Nephron (organoid): ENCODE data around the gene KRTAP10-6.
"Not testable (repeated sequence)": the region's sequence is repeated elsewhere in the genome, so short reads cannot be mapped to it uniquely, and the experiment has no call there.

Experiments used
- H3K27ac Mint-ChIP-seq, 3 experiments: 2 replicates each; pipeline ENCODE4 v1.8.0; 2020; ENCODE audit warnings: mixed read lengths in 3 of 3, mild to moderate bottlenecking in 2 of 3, moderate library complexity in 1 of 3
- H3K27me3 Mint-ChIP-seq: 2 replicates; pipeline ENCODE4 v1.8.0; 2021; ENCODE audit warnings: low read depth, mild to moderate bottlenecking, moderate library complexity, mixed read lengths
- H3K36me3 Mint-ChIP-seq: 2 replicates; pipeline ENCODE4 v1.8.0; 2020; ENCODE audit warnings: low read depth, mixed read lengths
- H3K4me1 Mint-ChIP-seq: 2 replicates; pipeline ENCODE4 v1.8.0; 2020; ENCODE audit warnings: mixed read lengths
- H3K4me3 Mint-ChIP-seq, 3 experiments: 2 replicates each; pipeline ENCODE4 v1.8.0; 2020; ENCODE audit warnings: mild to moderate bottlenecking in 3 of 3, mixed read lengths in 3 of 3, moderate library complexity in 2 of 3
- H3K9me3 Mint-ChIP-seq: 2 replicates; pipeline ENCODE4 v1.8.0; 2020; ENCODE audit warnings: mixed read lengths
- CTCF ChIP-seq, 3 experiments: fragments of 200-600 bp; sonication (generic); IDR thresholded peaks; one replicate each; pipeline ENCODE4 v1.5.0; 2021; ENCODE audit warnings: antibody characterized with exemption in 3 of 3; ENCODE audit not compliant: unreplicated experiment in 3 of 3

KRTAP10-6 gene

GRCh38 chr21:44582055-44582454 is 10.2 kb downstream of the KRTAP10-6 start:
- peaks cover 45% of the 10 kb centered on the region for H3K9me3 Mint-ChIP-seq
- H3K27ac Mint-ChIP-seq = no peak overlapping the region

GRCh38 chr21:44581158-44581557 is 11.1 kb downstream of the KRTAP10-6 start:
- peaks cover 43% of the 10 kb centered on the region for H3K9me3 Mint-ChIP-seq

More at GRCh38 chr21:44582055-44582454, 10.2 kb downstream of the KRTAP10-6 start:
- H3K27me3 Mint-ChIP-seq = peaks cover 27% of the 10 kb centered on the region
- TF ChIP-seq CTCF (IDR thresholded peaks at IDR 0.05; ENCODE audit: unreplicated experiment in 3 of 3) = no peak
- no peak overlapping the region for H3K4me3 Mint-ChIP-seq
- no peaks in the 10 kb centered on the region for H3K4me1 Mint-ChIP-seq
- peaks cover 4% of the 10 kb centered on the region for H3K36me3 Mint-ChIP-seq

GRCh38 chr21:44580231-44580821 is 12.0 kb downstream of the KRTAP10-6 start, which contains the start of gene KRTAP10-5:
KRTAP10-5 (minus strand) TSS chr21:44580604; CDS start chr21:44580578, 26 bp downstream.
- H3K27ac Mint-ChIP-seq, H3K4me3 Mint-ChIP-seq, H3K4me1 Mint-ChIP-seq, H3K36me3 Mint-ChIP-seq: not testable (repeated sequence)
- Mint-ChIP-seq H3K27me3 (peaks cover 22% of the 10 kb centered on the region), H3K9me3 (peaks cover 49% of the 10 kb centered on the region)

More at GRCh38 chr21:44581158-44581557, 11.1 kb downstream of the KRTAP10-6 start:
- H3K4me1 Mint-ChIP-seq = no peaks in the 10 kb centered on the region
- no peak for TF ChIP-seq CTCF (IDR thresholded peaks at IDR 0.05; ENCODE audit: unreplicated experiment in 3 of 3)
- H3K27ac Mint-ChIP-seq = no peak overlapping the region
- no peak overlapping the region for H3K4me3 Mint-ChIP-seq
- peaks cover 4% of the 10 kb centered on the region for H3K36me3 Mint-ChIP-seq
- peaks cover 21% of the 10 kb centered on the region for H3K27me3 Mint-ChIP-seq

- Mint-ChIP-seq H3K9me3 (peaks cover 47% of the 10 kb centered on the region), H3K4me3 (no peak overlapping the region), H3K27ac (no peak overlapping the region), H3K4me1 (no peaks in the 10 kb centered on the region), H3K36me3 (peaks cover 4% of the 10 kb centered on the region), H3K27me3 (peaks cover 20% of the 10 kb centered on the region)
- TF ChIP-seq CTCF (IDR thresholded peaks at IDR 0.05; ENCODE audit: unreplicated experiment in 3 of 3) = no peak
Measured at GRCh38 chr21:44579833-44580144, 12.5 kb downstream of the KRTAP10-6 start.

- no peaks in the 10 kb centered on the region for H3K4me1 Mint-ChIP-seq
- peaks cover 20% of the 10 kb centered on the region for H3K27me3 Mint-ChIP-seq
- peaks cover 47% of the 10 kb centered on the region for H3K9me3 Mint-ChIP-seq
- no peak for TF ChIP-seq CTCF (IDR thresholded peaks at IDR 0.05; ENCODE audit: unreplicated experiment in 3 of 3)
- peaks cover 4% of the 10 kb centered on the region for H3K36me3 Mint-ChIP-seq
- no peak overlapping the region for H3K4me3 Mint-ChIP-seq
- no peak overlapping the region for H3K27ac Mint-ChIP-seq
Measured at GRCh38 chr21:44579056-44579832, 13.1 kb downstream of the KRTAP10-6 start.

- no peaks in the 10 kb centered on the region for H3K4me1 Mint-ChIP-seq
- H3K27me3 Mint-ChIP-seq = peaks cover 20% of the 10 kb centered on the region
- peaks cover 4% of the 10 kb centered on the region for H3K36me3 Mint-ChIP-seq
- no peak overlapping the region for H3K4me3 Mint-ChIP-seq
- no peak overlapping the region for H3K27ac Mint-ChIP-seq
- no peak for TF ChIP-seq CTCF (IDR thresholded peaks at IDR 0.05; ENCODE audit: unreplicated experiment in 3 of 3)
- peaks cover 47% of the 10 kb centered on the region for H3K9me3 Mint-ChIP-seq
Measured at GRCh38 chr21:44578371-44579055, 13.8 kb downstream of the KRTAP10-6 start.
